ENCODE measurements around the gene FBXL17.

DNA sequence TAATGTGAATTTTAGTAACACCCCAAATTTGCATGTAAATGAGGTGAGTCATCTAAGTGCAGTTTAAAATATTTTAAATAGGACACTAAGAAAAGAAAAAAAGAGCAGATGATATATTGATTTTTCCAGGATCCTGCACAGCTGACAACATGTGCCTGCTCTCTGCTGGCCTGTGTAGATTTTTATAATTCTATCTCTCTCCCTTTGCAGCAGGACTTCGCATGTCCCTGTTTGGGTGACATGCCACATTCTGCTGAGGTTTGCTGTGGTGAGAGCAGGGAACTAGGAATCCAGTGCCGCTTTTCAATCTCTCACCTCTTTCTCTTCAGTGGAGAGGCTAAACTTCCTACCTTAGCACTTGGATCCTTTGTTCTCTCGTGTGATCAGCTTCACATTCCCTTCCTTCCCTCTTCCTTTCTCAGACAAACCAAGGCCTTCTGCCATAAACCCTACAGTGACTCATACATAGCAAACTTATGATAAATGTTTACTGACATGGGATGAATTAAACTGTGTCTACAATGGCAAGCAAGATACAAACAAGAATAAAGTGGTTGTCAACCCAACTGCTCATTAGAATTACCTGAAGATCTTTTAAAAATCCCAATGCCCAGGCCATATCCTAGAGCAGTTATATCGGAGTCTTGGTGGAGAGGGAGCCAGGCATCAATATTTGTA lies 512.3 kb downstream of the FBXL17 start:
- TF ChIP-seq, protein P1, sequence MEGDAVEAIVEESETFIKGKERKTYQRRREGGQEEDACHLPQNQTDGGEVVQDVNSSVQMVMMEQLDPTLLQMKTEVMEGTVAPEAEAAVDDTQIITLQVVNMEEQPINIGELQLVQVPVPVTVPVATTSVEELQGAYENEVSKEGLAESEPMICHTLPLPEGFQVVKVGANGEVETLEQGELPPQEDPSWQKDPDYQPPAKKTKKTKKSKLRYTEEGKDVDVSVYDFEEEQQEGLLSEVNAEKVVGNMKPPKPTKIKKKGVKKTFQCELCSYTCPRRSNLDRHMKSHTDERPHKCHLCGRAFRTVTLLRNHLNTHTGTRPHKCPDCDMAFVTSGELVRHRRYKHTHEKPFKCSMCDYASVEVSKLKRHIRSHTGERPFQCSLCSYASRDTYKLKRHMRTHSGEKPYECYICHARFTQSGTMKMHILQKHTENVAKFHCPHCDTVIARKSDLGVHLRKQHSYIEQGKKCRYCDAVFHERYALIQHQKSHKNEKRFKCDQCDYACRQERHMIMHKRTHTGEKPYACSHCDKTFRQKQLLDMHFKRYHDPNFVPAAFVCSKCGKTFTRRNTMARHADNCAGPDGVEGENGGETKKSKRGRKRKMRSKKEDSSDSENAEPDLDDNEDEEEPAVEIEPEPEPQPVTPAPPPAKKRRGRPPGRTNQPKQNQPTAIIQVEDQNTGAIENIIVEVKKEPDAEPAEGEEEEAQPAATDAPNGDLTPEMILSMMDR (IDR thresholded peaks at IDR 0.05; ENCODE audit: low read depth, low read length, missing input control) = no peak
- TF ChIP-seq RAD21 (IDR thresholded peaks at IDR 0.05) (no peak), TAF1 (conservative IDR thresholded peaks at IDR 0.05) (no peak)
- TF ChIP-seq, protein P2, sequence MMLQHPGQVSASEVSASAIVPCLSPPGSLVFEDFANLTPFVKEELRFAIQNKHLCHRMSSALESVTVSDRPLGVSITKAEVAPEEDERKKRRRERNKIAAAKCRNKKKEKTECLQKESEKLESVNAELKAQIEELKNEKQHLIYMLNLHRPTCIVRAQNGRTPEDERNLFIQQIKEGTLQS (IDR thresholded peaks at IDR 0.05) = no peak
- TF ChIP-seq, protein P3, sequence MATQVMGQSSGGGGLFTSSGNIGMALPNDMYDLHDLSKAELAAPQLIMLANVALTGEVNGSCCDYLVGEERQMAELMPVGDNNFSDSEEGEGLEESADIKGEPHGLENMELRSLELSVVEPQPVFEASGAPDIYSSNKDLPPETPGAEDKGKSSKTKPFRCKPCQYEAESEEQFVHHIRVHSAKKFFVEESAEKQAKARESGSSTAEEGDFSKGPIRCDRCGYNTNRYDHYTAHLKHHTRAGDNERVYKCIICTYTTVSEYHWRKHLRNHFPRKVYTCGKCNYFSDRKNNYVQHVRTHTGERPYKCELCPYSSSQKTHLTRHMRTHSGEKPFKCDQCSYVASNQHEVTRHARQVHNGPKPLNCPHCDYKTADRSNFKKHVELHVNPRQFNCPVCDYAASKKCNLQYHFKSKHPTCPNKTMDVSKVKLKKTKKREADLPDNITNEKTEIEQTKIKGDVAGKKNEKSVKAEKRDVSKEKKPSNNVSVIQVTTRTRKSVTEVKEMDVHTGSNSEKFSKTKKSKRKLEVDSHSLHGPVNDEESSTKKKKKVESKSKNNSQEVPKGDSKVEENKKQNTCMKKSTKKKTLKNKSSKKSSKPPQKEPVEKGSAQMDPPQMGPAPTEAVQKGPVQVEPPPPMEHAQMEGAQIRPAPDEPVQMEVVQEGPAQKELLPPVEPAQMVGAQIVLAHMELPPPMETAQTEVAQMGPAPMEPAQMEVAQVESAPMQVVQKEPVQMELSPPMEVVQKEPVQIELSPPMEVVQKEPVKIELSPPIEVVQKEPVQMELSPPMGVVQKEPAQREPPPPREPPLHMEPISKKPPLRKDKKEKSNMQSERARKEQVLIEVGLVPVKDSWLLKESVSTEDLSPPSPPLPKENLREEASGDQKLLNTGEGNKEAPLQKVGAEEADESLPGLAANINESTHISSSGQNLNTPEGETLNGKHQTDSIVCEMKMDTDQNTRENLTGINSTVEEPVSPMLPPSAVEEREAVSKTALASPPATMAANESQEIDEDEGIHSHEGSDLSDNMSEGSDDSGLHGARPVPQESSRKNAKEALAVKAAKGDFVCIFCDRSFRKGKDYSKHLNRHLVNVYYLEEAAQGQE (IDR thresholded peaks at IDR 0.05) = no peak
- TF ChIP-seq, protein P4, sequence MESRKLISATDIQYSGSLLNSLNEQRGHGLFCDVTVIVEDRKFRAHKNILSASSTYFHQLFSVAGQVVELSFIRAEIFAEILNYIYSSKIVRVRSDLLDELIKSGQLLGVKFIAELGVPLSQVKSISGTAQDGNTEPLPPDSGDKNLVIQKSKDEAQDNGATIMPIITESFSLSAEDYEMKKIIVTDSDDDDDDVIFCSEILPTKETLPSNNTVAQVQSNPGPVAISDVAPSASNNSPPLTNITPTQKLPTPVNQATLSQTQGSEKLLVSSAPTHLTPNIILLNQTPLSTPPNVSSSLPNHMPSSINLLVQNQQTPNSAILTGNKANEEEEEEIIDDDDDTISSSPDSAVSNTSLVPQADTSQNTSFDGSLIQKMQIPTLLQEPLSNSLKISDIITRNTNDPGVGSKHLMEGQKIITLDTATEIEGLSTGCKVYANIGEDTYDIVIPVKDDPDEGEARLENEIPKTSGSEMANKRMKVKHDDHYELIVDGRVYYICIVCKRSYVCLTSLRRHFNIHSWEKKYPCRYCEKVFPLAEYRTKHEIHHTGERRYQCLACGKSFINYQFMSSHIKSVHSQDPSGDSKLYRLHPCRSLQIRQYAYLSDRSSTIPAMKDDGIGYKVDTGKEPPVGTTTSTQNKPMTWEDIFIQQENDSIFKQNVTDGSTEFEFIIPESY (IDR thresholded peaks at IDR 0.05) = no peak

All from liver (tissue), 3 donors.